HG03280 (cell line): Measurements from ENCODE around the gene VPS13D.

ENCODE experiments used
- ATAC-seq: cut with Tn5 transposase; IDR thresholded peaks from one replicate; pipeline ENCODE4 v1.9.1; 2021; ENCODE audit warnings: mild to moderate bottlenecking, moderate library complexity; ENCODE audit not compliant: unreplicated experiment

The VPS13D gene

DNA sequence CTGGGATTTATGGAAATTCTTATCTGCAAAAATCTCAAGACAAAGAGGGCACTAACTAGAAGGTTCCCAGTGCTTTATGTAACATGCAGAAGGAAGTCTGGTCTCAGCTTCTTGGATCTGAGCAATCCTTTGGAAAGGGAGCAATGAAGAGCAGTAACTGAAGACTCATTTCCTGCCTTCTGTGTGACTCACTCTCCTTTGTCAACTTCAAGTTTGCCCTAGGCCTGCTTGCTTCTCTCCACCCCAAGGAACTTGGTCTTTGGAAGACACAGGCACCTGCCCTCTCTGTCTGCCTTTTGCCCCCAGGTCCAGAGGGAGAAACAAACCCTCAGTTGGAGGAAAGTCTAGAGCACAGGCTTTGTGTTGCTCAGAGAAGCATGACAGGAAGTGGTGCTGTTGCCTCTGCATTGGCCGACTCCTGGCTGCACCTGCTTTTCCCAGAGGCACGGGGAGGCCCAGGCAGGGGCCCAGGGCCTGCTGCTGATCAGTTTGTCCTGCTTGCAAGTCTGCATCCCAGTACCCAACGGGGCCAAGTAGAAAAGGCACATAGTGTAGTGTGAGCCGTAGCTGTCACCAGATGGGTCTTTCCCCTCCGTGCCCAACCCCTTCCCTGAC lies 251.0 kb downstream of the VPS13D start:
- no peak for ATAC-seq

GRCh38 chr1:12481928-12482327 lies 252.1 kb downstream of the VPS13D start:
- ATAC-seq, result no peak

DNA sequence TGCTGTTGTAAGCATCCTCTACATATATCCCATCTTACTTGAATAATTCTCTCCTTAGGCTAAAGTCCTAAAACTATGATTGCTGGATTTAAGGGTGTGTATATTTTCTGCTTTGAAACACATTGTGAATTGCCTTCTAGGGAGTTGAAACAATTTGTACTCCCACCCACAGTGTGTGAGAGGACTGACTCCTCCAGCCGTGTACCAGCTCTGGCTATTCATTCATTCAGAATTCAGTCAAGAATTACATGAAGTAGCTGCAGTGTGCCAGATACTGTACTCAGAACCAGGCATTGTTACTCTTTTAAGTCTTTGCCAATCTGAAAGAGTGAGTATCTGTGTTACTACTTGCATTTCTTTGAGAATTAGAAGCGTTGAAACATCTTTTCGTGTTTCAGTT lies 253.2 kb downstream of the VPS13D start:
- ATAC-seq, result no peak

- ATAC-seq, result no peak
Measured at GRCh38 chr1:12485231-12486058, 255.6 kb downstream of the VPS13D start.

DNA sequence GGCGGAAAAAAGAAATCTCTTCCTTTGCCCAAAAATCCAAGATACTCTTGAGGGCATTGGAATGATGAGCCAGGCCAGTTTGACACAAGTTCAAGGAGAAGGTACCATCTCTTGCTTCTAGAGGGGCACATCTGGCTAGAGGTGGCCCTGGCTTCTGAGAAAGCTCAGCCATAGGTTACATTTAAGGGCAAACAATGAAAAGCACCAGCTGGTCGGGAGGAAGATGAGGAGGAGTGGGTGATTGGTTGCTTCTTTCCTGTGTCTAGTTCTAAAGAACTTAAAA lies 256.2 kb downstream of the VPS13D start:
- no peak for ATAC-seq

DNA sequence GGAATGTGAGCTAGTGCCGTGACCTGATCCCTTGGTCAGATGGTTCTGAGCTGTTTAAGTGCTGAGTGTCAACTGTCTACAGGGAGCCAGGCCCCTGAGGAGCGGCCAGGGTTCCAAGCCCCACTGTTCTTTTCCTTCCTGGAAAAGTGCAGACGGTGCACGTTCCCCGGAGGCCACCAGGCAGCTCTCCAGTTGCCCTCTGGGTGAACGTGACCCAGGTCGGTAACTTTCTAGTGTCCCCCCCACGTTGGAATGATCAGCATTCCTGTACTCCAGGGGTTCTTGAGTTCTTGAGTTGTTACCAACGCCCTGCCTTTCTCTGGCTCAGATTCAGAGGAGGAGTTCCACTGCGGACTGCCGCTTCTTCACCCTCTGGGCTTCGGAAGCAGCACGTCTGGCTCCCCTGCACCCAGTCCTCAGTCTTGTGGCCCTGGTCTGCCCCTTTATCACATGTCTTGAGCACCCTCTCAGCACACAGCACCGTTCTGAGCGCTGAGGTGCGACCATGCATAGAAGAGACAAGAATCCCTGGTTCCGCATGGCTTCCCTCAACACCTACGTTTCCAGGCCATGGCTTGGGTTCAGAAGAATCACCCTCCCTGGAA lies 256.7 kb downstream of the VPS13D start:
- no peak for ATAC-seq

- no peak for ATAC-seq
Measured at GRCh38 chr1:12487520-12487919, 257.7 kb downstream of the VPS13D start.

GRCh38 chr1:12488666-12489354 lies 259.0 kb downstream of the VPS13D start:
- no peak for ATAC-seq

DNA sequence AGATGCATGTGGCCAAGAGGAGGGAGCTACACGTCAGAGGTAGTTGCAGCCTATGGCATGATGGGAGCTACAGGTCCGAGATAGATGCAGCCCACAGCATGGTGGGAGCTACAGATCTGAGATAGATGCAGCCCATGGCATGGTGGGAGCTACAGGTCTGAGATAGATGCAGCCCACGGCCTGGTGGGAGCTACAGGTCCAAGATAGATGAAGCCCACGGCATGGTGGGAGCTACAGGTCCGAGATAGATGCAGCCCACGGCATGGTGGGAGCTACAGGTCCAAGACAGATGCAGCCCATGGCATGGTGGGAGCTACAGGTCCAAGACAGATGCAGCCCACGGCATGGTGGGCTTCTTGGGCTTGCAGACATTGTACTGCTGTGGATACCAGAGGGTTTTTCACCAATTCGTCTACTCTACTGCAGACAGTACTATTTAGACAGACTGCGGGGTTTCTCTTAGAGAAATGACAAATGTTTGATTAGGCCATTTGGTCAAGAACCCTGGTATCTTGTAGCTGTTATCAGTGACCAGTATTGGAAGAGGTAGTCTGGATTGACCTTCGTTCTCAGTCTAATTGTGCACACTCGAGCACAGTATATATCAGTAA lies 260.8 kb downstream of the VPS13D start:
- ATAC-seq, result no peak

DNA sequence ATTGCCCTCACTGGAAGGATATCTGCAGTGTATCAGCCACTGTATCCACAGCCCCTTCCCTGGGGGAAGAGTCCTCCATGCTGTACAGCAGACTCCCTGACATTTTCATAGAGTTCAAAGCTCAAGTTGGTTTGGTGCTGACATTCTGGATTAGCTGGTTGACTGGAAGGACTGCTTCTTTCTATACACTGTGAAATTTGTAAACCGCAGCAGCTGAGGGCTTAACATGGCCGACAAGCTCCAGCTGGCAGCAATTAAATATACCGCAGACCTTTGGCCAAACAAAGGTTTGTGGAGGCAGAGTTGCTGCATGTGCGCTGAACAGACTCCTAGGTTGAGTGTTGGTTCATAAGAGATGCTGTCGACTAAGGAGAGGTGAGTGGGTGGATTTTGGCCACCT lies 261.8 kb downstream of the VPS13D start:
- no peak for ATAC-seq

GRCh38 chr1:12495725-12496124 lies 265.9 kb downstream of the VPS13D start:
- no peak for ATAC-seq

GRCh38 chr1:12496154-12496961 lies 266.5 kb downstream of the VPS13D start:
- no peak for ATAC-seq

DNA sequence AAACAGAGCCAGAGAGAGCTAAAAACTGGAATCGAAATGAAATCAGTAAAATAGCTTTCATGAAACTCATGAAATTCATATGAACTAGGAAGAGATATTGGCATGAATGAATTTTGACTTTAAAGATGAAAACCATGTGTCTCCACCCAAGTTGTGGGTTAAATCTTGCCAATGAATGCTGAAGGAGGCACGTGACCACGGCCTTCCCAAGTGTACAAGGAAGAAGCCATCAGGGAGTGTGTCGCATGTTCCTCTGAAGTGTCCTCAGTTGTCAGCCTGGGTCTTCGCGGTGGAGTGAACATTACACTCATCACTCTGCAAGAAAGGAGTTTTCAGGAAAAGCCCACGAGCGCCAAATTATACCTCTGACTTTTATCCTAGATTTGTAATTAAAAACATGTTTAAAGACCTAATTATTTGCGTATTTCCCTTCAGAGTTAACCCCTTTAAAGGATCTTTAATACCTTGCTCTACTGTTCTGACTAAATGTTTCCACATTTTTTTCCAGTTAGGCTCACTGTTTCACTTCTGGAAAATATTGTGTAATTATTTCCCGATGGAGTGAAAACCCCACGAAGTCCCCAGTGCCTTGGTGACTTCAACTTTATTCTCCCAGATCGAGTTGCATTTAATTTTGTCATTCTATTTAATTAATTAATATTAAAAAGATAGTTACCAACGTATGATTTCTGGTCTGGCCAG lies 269.9 kb downstream of the VPS13D start:
- ATAC-seq, result no peak

DNA sequence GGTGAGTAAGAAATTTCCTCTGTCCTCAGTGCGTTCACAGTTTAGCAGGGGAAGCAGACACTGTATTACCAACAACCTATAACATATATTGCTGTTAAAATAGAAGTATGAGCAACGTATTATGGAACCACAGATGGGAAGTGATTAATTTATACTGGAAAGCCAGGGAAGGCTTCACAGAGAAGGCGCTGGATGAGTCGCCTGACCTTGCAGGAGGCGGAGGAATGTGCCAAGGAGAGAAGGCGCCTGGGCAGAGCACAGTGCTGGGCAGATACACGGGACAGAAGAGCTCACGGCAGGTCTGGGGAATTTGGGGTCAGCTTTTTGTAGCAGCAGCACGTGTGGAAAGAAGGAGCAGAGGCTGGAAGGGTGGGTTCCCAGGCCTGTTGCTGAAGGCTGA lies 271.8 kb downstream of the VPS13D start:
- ATAC-seq, result no peak

DNA sequence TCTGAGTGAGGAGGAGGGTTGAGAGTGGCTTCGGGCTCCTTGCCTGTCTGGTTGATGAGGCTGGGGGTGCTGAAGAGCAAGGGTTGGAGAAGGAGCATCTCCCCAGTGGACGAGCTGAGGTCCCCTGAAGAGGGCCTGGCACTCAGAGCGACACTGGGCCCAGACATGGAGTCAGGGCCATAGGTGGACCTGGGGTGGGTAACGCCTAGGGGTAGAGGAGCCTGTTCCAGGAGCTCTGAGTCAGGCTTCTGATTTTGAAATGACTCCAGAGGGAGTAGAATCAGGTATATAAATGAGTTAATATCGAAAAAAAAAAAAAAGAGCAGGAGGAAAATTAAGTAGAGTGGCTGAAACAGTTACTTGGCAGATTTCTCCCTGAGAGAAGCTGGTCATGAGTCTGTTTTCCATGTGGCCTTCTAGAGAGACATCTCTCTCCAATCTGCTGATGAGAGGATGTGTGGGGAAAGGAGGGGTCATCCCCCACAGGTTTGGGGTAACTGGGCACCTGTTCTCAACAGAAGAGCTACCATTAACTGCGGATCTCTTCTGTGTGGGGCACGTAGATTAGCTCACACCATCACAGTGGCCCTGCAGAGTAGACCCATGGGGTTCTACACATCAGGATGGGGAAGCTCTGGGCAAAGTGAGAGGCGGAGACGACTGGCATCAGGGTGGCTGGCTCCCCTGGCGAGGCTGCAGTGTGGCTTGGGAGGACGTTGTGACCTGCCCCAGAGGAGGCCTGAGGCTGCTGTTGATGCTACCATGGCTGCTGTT lies 272.7 kb downstream of the VPS13D start:
- no peak for ATAC-seq

- ATAC-seq, result no peak
Measured at GRCh38 chr1:12503709-12504108, 273.9 kb downstream of the VPS13D start.

GRCh38 chr1:12504601-12505000 lies 274.8 kb downstream of the VPS13D start:
- no peak for ATAC-seq

GRCh38 chr1:12505231-12505630 lies 275.4 kb downstream of the VPS13D start:
- no peak for ATAC-seq

DNA sequence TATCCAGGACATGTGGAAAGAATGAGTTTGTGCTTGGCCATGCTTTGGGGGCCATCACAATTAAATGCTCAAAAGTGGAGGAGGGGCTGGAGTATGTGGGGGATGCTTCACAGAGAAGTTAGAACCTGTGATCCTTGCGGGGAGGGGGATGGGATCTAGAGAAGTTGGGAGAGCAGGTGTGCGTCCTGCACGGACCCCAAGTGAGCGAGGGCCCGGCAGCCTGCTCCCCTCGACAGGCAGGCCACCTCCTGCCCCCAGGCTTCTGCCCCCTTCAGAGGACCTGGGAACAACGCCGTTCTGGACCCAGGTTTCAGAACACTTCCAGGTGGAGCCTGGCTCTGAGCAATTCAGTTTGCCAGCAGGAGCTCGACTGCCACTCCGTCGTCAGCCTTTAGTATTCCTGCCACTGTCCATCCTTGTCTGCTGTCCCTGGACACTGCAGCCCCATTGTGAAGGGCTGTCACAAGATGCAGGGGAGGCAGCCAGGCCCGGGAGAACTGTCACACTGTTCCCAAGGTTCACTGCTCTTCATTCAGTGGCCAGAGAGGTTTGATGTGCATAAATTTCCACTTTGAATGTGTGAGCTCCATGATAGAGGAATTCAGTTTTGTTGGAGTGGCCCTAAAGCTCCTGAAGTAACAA lies 275.9 kb downstream of the VPS13D start:
- no peak for ATAC-seq
